GM10847 (cell line): Measurements from ENCODE around the gene SLC43A1.

Experiments used
- POLR2A ChIP-seq: IDR thresholded peaks from 2 replicates; pipeline ENCODE4 v1.6.1; 2011; ENCODE audit not compliant: insufficient read length; ENCODE audit errors: extremely low read depth

Gene SLC43A1

DNA sequence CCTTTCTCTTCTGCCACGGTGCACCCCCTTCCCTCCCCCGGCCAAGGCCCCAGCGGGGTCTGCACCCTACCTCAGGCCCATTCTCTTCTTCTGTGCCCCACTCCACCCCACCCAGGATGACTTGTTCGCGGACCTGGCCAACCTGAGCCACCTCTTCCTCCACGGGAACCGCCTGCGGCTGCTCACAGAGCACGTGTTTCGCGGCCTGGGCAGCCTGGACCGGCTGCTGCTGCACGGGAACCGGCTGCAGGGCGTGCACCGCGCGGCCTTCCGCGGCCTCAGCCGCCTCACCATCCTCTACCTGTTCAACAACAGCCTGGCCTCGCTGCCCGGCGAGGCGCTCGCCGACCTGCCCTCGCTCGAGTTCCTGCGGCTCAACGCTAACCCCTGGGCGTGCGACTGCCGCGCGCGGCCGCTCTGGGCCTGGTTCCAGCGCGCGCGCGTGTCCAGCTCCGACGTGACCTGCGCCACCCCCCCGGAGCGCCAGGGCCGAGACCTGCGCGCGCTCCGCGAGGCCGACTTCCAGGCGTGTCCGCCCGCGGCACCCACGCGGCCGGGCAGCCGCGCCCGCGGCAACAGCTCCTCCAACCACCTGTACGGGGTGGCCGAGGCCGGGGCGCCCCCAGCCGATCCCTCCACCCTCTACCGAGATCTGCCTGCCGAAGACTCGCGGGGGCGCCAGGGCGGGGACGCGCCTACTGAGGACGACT is 39.3 kb downstream of the SLC43A1 start:
- TF ChIP-seq POLR2A = no peak

DNA sequence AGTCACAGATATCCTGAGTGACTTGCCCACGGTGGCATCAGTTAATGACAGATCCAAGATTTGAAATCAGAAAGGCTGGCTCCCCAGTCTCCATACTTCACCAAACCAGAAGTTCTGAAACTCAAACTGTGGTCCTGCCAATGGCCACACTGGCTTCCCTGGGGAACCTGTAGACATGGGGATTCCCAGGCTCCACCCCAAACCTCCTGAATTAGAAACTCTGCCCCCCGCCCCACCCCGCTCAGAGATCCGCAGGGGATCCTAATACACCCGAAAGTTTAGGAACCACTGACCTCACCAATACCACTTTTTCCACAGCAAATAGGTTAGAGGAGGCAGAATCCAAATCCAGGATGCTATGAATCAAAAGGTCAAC is 39.8 kb downstream of the SLC43A1 start:
- no peak for TF ChIP-seq POLR2A

DNA sequence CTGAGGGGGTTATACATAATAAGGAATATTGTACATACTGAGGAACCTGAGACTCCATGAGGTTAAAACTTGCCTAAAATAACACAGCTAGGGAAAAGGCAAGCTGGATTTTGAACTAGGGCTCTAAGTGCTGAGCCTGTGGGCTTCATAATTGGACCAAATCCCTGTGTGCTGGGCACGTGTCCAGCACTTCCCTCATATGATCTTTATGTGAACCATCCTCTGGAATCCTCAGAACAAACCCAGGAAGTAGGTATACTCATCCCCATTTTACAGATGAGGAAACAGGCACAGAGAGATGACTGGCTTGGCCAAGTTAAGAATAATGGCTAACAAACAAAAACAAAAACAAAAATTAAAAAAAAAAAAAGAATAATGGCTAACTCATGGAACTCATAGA is 40.3 kb downstream of the SLC43A1 start:
- TF ChIP-seq POLR2A = no peak

DNA sequence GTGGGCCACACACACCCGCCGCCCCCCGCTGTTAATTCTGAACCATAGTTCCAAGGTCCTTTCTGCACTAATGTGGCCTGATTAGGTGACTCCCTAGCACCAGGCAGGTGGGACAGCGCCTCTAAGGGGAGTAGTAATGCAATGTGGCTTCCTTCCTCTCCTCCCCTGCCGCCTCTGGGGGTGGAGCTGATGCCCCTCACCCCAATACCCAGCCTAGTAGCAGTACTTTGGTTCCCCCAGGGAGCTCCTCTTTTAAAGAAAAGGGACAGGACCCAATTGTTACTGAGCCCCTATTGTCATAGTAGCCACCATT is 40.7 kb downstream of the SLC43A1 start:
- TF ChIP-seq POLR2A = no peak

DNA sequence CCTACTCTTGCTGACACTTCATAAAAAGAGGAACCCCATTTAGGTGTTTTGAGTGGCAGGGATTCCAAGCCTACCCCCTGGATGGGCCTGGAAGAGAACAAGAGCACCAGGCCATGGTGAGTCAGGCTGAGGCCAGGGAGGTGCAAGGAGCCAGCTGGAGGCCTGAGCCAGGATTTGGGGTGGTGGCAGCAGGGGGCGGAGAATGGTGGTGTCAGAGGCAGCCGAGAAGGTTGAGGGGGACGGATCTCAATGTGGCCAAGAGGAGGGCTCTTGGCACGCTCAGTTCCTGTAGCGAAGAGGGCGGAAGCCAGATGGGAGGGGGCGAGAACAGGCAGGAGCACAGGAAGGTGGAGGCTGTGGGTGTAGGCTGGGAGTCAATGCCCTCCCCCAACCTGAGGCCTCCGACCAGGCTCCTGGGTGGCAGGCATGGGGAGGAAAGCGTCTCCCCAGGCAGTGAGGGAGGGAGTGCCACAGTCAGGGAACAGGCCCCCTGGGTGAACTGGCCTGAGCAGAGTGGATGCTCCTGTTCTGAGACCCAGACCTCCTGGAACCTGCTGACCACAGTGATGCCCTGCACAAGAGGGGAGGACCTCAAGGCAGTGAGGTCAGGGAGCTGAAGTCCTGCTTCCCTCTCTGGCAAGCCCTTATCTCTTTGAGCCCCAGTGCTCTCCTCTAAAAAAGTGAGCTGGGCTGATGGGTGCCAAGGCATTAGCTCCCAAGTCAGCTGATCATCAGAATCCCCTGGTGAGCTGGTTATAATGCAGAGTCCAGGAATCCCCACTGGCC is 41.3 kb downstream of the SLC43A1 start:
- no peak for TF ChIP-seq POLR2A

DNA sequence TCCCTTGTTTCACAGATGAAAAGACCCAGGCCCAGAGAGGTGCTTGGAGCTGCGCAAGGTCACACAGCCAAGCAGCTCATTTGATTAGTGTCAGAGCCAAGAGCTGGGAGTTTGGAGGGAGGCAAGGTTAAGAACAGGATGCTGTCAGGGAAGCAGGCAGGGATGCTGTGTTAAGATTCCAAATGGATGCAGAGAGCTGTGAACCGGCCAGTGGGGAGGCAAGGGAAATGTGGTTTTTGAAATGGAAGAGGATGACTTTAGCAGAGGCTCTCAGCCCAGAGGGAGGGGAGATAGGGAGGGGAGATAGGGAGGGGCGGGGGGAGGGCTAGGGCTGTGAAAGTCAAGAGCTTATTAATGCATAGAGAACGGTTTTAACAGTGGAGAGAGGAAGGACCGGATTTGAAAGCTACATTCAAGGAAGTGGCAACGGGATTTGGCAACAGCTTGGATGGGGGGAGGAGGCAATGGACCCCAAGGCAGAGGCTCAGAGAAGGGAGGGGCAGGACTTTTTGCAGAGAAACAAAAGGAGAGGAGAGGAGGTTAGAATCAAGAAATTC is 42.1 kb downstream of the SLC43A1 start:
- TF ChIP-seq POLR2A = no peak

DNA sequence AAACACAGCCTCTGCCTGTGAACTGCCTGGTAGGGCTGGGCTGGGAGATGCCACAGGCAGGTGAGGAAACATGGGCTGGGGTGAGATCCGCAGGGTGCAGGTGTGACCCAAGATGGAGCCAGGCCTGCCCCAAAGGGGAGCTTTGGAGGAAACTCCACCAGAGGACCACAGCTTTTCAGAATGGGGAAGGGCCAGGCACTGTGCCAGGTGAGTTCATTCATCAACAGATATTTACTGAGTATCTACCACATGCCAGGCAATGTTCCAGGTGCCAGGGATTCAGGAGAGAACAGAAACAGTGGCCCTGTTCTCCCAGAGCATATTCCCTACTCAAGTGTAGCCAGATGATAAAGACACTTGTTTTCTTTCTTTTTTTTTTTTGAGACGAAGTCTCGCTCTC is 44.0 kb downstream of the SLC43A1 start:
- TF ChIP-seq POLR2A = no peak

DNA sequence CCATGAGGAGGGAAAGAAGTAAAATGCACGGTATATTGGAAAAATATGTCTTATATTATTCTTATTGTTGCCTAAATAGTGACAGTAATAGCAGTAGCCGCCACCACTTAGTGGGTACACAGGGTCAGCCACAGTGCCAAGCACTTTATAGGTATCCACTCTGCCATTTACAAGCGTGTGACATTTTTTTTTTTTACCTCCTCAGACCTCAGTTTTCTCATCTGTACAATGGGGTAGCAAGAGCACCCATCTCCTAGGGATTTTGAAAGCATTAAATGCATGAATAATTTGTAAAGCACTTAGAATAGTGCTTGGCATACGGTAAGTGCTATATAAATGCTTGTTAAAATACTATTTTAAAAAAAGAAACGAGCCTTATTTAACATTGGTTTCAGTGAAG is 46.2 kb downstream of the SLC43A1 start:
- no peak for TF ChIP-seq POLR2A

DNA sequence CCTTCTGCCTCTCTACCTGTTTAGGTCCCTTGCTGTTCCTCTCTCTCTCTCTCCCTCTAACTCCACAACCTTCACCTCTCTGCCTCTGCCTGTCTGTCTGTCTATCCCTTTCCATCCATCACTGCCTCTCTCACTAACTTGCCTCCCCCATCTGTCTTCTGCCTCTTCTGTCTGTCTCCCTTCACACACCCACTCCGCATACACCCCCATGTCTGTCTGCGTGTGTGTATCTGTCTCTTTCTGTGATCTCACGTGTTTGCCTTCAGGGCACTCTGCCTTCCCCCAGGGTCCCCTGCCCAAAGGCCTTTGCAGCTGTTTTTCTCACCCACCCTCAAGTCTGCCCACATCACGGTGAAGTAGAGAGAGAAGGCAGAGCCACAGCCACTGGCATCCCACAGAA is 47.2 kb downstream of the SLC43A1 start:
- TF ChIP-seq POLR2A = no peak

DNA sequence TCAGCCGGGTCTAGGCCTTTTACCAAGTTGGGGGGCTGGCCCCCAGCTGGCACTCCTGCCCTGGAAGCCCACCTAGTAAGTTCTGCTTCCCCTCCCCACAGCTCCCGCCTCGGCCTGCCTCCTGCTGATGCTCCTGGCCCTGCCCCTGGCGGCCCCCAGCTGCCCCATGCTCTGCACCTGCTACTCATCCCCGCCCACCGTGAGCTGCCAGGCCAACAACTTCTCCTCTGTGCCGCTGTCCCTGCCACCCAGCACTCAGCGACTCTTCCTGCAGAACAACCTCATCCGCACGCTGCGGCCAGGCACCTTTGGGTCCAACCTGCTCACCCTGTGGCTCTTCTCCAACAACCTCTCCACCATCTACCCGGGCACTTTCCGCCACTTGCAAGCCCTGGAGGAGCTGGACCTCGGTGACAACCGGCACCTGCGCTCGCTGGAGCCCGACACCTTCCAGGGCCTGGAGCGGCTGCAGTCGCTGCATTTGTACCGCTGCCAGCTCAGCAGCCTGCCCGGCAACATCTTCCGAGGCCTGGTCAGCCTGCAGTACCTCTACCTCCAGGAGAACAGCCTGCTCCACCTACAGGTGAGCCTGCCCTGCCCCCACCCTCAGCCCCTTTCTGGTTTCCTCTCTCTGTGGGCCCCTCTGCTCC is 47.9 kb downstream of the SLC43A1 start:
- no peak for TF ChIP-seq POLR2A

DNA sequence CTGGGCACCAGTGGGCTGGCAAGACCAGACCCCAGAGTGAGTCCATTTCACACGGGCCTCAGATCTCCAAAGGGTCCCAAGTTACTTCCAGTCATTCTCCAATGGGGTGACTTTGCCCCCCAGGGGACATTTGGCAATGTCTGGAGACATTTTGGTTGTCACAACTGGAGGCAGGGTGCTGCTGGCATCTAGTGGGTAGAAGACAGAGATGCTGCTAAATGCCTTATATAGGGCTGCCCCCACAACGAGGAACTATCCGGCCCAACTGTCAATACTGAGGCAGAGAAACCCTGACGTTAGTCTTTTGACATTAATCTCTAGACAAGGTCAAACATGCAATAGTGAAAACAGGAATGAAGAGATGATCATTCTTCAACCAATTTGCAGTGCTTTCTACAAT is 48.8 kb downstream of the SLC43A1 start:
- no peak for TF ChIP-seq POLR2A

DNA sequence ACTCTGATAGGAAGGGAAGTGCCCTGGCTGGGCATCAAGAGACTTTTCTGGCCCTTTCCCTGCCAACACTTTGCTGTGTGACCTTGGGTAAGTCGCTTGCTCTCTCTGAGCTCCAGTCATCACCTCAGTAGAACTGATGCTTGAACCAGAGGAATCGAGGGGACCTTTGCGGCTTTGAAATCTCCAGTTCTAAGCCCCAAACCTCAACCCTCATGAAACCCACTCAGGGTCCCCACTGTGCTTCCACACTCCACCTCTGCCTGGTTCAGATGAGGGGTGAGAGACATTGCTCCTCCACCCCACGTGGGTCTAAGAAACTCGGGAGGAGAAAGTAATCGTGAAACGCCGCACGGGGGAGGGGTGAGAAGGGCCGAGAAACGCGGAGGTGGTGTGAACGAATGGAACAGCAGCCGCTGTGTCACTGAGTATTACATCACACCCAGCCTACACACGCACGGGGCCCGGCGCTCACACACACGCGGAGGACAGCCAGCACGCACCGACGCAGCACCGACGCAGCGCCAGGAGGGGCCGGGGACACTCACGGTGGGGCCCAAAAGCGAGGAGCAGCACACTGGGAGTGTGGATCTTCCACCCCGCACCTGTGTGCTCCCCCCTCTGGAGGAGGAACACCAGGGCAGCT is 50.8 kb downstream of the SLC43A1 start:
- no peak for TF ChIP-seq POLR2A

DNA sequence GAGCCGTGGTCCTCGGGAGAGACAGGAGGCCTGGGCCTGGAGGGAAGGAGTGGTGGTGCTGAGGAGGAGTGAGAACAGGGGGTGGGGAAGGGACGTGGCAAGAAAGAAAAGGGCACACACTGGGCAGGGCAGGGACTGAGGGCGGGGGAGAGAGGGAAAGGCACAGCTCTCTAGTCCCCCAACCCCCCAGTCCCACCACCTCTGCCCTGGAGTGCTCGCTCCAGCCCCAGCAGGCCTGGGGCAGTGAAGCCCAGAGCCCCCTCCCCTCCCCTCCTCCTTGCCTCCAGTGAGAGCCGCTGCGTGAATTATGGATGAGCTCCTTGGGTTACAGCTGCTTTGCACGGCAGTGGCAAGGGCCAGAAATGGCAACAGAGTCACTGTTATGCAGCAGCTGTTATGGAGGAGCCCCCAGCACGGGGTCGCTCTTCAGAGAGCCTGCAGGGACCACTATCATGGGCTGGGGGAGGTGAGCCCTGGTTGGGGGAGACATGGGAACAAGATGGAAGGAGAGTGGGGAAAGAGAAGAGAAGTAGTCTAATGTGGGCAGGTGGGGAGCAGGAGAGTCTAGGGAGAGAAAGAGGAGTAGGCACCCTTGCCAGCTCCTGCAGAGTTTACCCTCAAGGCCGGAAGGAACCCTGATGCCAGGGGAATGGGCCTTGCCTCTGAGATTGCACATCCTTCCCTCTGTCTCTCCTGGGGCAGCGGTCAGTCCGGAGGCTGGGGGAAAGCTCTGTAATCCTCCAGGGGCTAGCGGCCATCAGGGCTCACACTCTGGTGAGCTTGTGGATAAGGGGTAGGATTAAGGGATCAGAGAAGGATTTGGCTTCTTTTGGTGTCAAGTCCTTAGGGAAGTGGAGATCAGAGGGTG is 51.6 kb downstream of the SLC43A1 start:
- TF ChIP-seq POLR2A = no peak

DNA sequence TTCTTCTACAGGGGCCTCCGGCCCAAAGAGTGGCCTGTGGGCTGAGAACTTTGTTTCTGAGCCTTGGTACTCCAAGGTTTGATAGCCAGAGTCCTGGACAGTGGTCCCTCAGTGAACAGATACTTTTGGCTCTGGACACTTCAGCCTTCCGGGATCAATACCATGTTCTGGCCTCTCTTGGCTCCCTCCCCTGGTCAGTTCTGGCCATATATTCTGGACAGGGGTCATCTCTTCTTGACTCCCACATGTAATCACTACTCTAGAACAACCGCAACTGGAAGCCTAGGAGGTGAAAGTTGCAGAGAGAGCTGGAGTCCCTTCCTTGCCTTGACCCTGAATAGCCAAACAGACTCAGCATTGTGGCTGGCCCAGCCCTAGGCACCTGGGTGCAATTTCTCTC is 52.9 kb downstream of the SLC43A1 start:
- no peak for TF ChIP-seq POLR2A
